Mesenchymal stem cell (in vitro differentiated cells and primary cell): ENCODE results near the gene ULBP3.

Experiments used
- DNase-seq: peaks from one replicate; pipeline ENCODE4 v3.0.0-alpha.2; 2013
- H2AFZ ChIP-seq: one replicate; pipeline ENCODE4 v1.6.1; 2013; ENCODE audit warnings: low read depth, mild to moderate bottlenecking, control low read depth, inconsistent platforms, low read length, moderate library complexity
- H2AK5ac ChIP-seq: 2 replicates; pipeline ENCODE4 v1.6.1; 2013; ENCODE audit warnings: low read length, moderate library complexity, mild to moderate bottlenecking, inconsistent platforms; ENCODE audit not compliant: severe bottlenecking
- H2BK120ac ChIP-seq: one replicate; pipeline ENCODE4 v1.6.1; 2013; ENCODE audit warnings: low read depth, mild to moderate bottlenecking, inconsistent platforms, low read length, moderate library complexity
- H2BK12ac ChIP-seq, 2 experiments: one replicate each; pipeline ENCODE4 v1.6.1; 2013; ENCODE audit warnings: inconsistent platforms in 2 of 2, low read length in 2 of 2, mild to moderate bottlenecking in 2 of 2, moderate library complexity in 2 of 2, control low read depth in 1 of 2
- H2BK15ac ChIP-seq: one replicate; pipeline ENCODE4 v1.6.1; 2013; ENCODE audit warnings: mild to moderate bottlenecking, low read depth, inconsistent platforms; ENCODE audit not compliant: poor library complexity, severe bottlenecking
- H2BK5ac ChIP-seq: 2 replicates; pipeline ENCODE4 v1.6.1; 2013; ENCODE audit warnings: low read depth, mild to moderate bottlenecking, low read length, control low read depth, inconsistent platforms; ENCODE audit not compliant: poor library complexity, severe bottlenecking
- H3K14ac ChIP-seq, 2 experiments: one replicate each; pipeline ENCODE4 v1.6.1; 2013; ENCODE audit warnings: inconsistent platforms in 2 of 2, low read length in 2 of 2, control low read depth in 1 of 2, mild to moderate bottlenecking in 1 of 2, moderate library complexity in 1 of 2
- H3K18ac ChIP-seq, 2 experiments: one replicate each; pipeline ENCODE4 v1.6.1; 2013; ENCODE audit warnings: inconsistent platforms in 2 of 2, low read length in 2 of 2, control low read depth in 1 of 2, low read depth in 1 of 2, mild to moderate bottlenecking in 1 of 2
- H3K23ac ChIP-seq, 2 experiments: one replicate each; pipeline ENCODE4 v1.6.1; 2013; ENCODE audit warnings: inconsistent platforms in 2 of 2, low read length in 2 of 2, mild to moderate bottlenecking in 2 of 2, moderate library complexity in 2 of 2, control low read depth in 1 of 2
- H3K27ac ChIP-seq: 2 replicates; pipeline ENCODE4 v1.5.1; 2013; ENCODE audit warnings: mild to moderate bottlenecking, moderate library complexity, low read length, control low read depth, inconsistent platforms; ENCODE audit not compliant: poor library complexity, severe bottlenecking
- H3K27me3 ChIP-seq, 2 experiments: 2 replicates each; pipeline versions ENCODE4 v1.6.1 to v1.7.0; 2013; ENCODE audit warnings: low read length in 2 of 2, mild to moderate bottlenecking in 2 of 2, moderate library complexity in 2 of 2, control low read depth in 1 of 2, inconsistent platforms in 1 of 2; ENCODE audit not compliant: control insufficient read depth in 1 of 2, insufficient read depth in 1 of 2
- H3K36me3 ChIP-seq, 2 experiments: 2 replicates each; pipeline versions ENCODE4 v1.6.1 to v1.7.0; 2013; ENCODE audit warnings: low read length in 2 of 2, control low read depth in 1 of 2, inconsistent platforms in 1 of 2, low read depth in 1 of 2, mild to moderate bottlenecking in 1 of 2; ENCODE audit not compliant: insufficient read depth in 2 of 2, control insufficient read depth in 1 of 2
- H3K4ac ChIP-seq, 2 experiments: one replicate each; pipeline ENCODE4 v1.6.1; 2013; ENCODE audit warnings: inconsistent platforms in 2 of 2, low read length in 2 of 2, mild to moderate bottlenecking in 2 of 2, moderate library complexity in 2 of 2, control low read depth in 1 of 2, low read depth in 1 of 2
- H3K4me1 ChIP-seq: 2 replicates; pipeline ENCODE4 v1.6.1; 2013; ENCODE audit warnings: low read depth, low read length, control low read depth; ENCODE audit not compliant: control insufficient read depth, insufficient read depth
- H3K4me2 ChIP-seq: 2 replicates; pipeline ENCODE4 v1.6.1; 2013; ENCODE audit warnings: low read length, mild to moderate bottlenecking, inconsistent platforms; ENCODE audit not compliant: poor library complexity, severe bottlenecking
- H3K4me3 ChIP-seq, 2 experiments: 2 replicates each; pipeline versions ENCODE4 v1.5.1 to v1.7.0; 2013; ENCODE audit warnings: low read length in 2 of 2, mild to moderate bottlenecking in 2 of 2, control low read depth in 1 of 2, low read depth in 1 of 2; ENCODE audit not compliant: insufficient read depth in 1 of 2
- H3K79me1 ChIP-seq: replicated peaks from 2 replicates; pipeline ENCODE4 v1.6.1; 2013; ENCODE audit warnings: mild to moderate bottlenecking, control low read depth, low read length, inconsistent platforms; ENCODE audit not compliant: poor library complexity, severe bottlenecking
- H3K9ac ChIP-seq: 2 replicates; pipeline ENCODE4 v1.7.0; 2013; ENCODE audit warnings: mild to moderate bottlenecking, low read length, moderate library complexity
- H3K9me3 ChIP-seq: 2 replicates; pipeline ENCODE4 v1.7.0; 2013; ENCODE audit warnings: mild to moderate bottlenecking, low read length; ENCODE audit not compliant: control insufficient read depth
- H4K8ac ChIP-seq: one replicate; pipeline ENCODE4 v1.6.1; 2013; ENCODE audit warnings: inconsistent platforms, mild to moderate bottlenecking, low read length, moderate library complexity
- H4K91ac ChIP-seq: one replicate; pipeline ENCODE4 v1.6.1; 2013; ENCODE audit warnings: mild to moderate bottlenecking, low read length, inconsistent platforms
- WGBS: methylation state at CpG from one replicate; pipeline ENCODE4 v1.1.7; 2013; ENCODE audit warnings: mixed read lengths; 5-methylcytosine and 5-hydroxymethylcytosine counted together

ULBP3 gene

DNA sequence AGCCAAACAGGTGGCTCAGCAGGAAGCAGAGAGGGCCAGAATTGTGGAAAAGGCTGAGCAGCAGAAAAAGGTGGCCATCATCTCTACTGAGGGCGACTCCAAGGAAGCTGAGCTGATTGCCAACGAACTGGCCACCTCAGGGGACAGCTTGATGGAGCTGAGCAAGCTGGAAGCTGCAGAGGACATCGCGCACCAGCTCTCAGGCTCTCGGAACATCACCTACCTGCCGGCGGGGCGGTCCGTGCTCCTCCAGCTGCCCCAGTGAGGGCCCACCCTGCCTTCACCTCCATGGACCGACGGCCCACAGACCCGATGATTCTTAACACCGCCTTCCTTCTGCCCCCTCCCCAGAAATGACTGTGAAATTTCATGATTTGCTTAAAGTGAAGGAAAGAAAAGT is 25.8 kb downstream of the ULBP3 start:
- peaks cover 3% of the 10 kb centered on the region for H3K4me1 ChIP-seq
- no peak overlapping the region for H3K9ac ChIP-seq
- no peak overlapping the region for H3K4me2 ChIP-seq
- no peak overlapping the region for H2BK5ac ChIP-seq
- no peak overlapping the region for H2BK12ac ChIP-seq
- no peak overlapping the region for H3K14ac ChIP-seq
- no peak overlapping the region for H2BK15ac ChIP-seq
- no peak overlapping the region for H3K27ac ChIP-seq
- H3K4me3 ChIP-seq, result no peak overlapping the region
- H2AK5ac ChIP-seq, result no peak overlapping the region
- H2BK120ac ChIP-seq, result no peak overlapping the region
- no peak overlapping the region for H2AFZ ChIP-seq
- H3K4ac ChIP-seq, result no peak overlapping the region
- no peak overlapping the region for H4K8ac ChIP-seq
- H3K79me1 ChIP-seq, result no peaks in the 10 kb centered on the region
- no peaks in the 10 kb centered on the region for H3K9me3 ChIP-seq
- no peaks in the 10 kb centered on the region for H3K36me3 ChIP-seq
- 83% methylated on average over 10 of the region's 13 CpGs for WGBS
- no peak overlapping the region for H3K23ac ChIP-seq
- DNase-seq, result no peak
- peaks cover 69 to 82% of the 10 kb centered on the region in 2 experiments for H3K27me3 ChIP-seq
- no peak overlapping the region for H3K18ac ChIP-seq
- H4K91ac ChIP-seq, result no peak overlapping the region

DNA sequence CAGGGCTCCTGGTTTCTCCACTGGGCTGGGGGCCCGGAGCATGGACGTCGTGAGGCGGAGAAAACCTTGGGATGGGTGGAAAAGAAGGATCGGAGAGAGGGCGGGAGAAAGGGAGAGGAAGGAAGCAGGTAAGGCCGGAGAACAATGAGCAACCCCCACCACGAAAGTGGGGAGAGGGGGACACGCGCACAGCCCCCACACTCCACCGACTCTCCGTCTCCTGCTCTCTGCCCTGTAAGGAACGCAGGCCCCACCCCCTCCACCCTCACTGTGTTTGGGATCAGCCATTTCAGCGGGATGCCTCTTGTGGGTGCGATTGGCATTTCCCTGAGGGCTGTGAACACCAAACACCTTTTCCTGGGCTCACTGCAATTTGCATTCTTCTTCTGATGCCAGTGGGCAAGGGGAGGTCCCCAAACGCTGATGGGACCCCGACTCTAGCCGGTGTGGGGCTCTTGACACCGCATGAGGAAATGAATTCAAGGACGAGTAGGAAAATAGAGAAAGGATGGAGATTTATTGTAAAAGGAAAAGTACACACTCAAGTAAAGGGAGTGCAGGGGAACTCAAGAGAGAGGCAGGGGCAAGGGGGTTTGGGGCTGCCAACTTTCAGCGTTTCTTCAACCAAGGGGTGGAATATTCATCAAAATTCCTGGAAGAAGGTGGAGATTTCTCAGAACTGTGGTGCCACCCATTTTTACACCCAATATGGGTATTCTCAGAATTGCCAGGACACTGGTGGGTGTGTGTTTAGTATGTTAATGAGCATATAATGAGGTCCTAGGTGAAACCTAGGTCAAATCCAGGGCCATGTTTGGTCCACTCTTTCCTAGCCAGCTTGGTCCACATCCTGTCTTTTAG is 30.5 kb downstream of the ULBP3 start:
- no peak overlapping the region for H3K23ac ChIP-seq
- H2AK5ac ChIP-seq, result no peak overlapping the region
- no peak overlapping the region for H2BK12ac ChIP-seq
- H3K4me3 ChIP-seq, result no peak overlapping the region
- no peaks in the 10 kb centered on the region for H3K36me3 ChIP-seq
- H2BK15ac ChIP-seq, result no peak overlapping the region
- H3K27me3 ChIP-seq, result peaks cover 82 to 86% of the 10 kb centered on the region in 2 experiments
- H2BK5ac ChIP-seq, result no peak overlapping the region
- no peak overlapping the region for H2BK120ac ChIP-seq
- H3K27ac ChIP-seq, result no peak overlapping the region
- no peak overlapping the region for H3K18ac ChIP-seq
- H2AFZ ChIP-seq, result no peak overlapping the region
- peaks cover 10% of the 10 kb centered on the region for H3K4me1 ChIP-seq
- 11% methylated on average over 16 of the region's 21 CpGs for WGBS
- H4K91ac ChIP-seq, result no peak overlapping the region
- H3K4me2 ChIP-seq, result no peak overlapping the region
- no peaks in the 10 kb centered on the region for H3K9me3 ChIP-seq
- DNase-seq, result no peak
- no peak overlapping the region for H3K14ac ChIP-seq
- no peak overlapping the region for H3K4ac ChIP-seq
- H3K9ac ChIP-seq, result no peak overlapping the region
- H3K79me1 ChIP-seq, result no peaks in the 10 kb centered on the region
- H4K8ac ChIP-seq, result no peak overlapping the region

DNA sequence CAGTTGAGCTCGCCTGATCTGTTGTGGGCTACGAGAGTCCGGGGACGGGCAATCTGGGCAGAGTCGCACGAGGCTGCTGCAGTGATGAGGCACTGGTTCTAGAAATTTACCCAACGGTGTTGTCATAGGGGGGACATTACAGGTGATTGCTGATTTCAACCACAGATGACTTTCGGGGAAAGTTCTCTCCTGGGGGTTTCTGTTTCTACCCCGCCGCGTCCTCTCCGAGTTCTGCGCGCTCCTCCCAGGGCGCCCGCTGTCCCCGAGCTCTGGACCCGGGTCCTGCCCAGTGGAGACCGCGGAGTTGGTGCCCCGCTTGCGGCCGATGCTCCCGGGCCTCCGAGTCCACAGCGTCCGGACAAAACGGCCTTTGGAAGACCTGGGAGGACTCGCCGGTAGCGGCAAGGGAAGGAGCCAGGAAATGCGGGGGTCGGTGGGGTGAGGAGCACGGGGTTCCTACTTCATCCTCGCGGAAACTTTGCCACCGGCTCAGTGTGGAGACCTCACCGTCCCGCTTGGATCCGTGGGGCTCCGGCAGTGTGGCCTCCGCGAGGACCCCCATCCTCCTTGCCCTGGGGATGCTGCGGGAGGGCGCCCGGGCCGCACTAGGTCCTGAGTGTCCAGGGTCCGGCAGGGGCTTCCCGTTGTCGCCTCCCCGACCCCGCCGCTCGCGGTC is 31.3 kb downstream of the ULBP3 start:
- H2BK120ac ChIP-seq, result no peak overlapping the region
- H2BK15ac ChIP-seq, result no peak overlapping the region
- no peak overlapping the region for H3K14ac ChIP-seq
- H3K18ac ChIP-seq, result no peak overlapping the region
- no peak overlapping the region for H2AFZ ChIP-seq
- H3K4me3 ChIP-seq, result peak overlapping the region in 1 of 2 experiments; percentile 37
- peak overlapping the region; percentile 47 for H3K4me2 ChIP-seq
- H2AK5ac ChIP-seq, result no peak overlapping the region
- WGBS, result 8% methylated on average over 54 of the region's 55 CpGs
- peaks cover 10% of the 10 kb centered on the region for H3K4me1 ChIP-seq
- no peak overlapping the region for H3K27ac ChIP-seq
- no peak overlapping the region for H2BK5ac ChIP-seq
- no peaks in the 10 kb centered on the region for H3K79me1 ChIP-seq
- H3K23ac ChIP-seq, result peak overlapping the region in 1 of 2 experiments; percentile 42
- no peak overlapping the region for H4K8ac ChIP-seq
- H3K36me3 ChIP-seq, result no peaks in the 10 kb centered on the region
- no peak overlapping the region for H2BK12ac ChIP-seq
- H3K27me3 ChIP-seq, result peaks cover 84 to 86% of the 10 kb centered on the region in 2 experiments
- no peak overlapping the region for H4K91ac ChIP-seq
- H3K9ac ChIP-seq, result no peak overlapping the region
- DNase-seq, result no peak
- no peaks in the 10 kb centered on the region for H3K9me3 ChIP-seq
- no peak overlapping the region for H3K4ac ChIP-seq

DNA sequence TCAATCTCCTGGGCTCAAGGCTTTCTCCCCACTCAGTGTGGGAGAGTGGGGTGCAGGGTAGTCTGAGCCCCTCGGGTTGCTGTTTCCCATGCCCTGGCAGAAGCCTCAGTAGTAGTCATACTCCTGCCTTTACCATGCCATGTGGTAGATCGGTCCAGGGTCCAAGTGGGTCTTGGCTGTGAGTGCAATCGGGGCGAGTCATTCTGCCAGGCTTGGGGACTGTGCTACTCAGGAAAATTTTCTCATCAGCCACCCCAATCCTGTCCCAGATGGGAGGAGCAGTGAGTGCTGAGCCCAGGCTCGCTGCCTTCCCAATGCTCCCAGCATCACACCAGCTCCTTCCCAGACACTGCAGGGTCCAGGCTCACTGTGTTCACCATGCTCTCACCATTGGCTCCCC is 32.8 kb downstream of the ULBP3 start:
- H4K8ac ChIP-seq, result no peak overlapping the region
- H3K9ac ChIP-seq, result no peak overlapping the region
- 81% methylated on average over 5 of the region's 5 CpGs for WGBS
- H3K18ac ChIP-seq, result no peak overlapping the region
- peaks cover 81 to 82% of the 10 kb centered on the region in 2 experiments for H3K27me3 ChIP-seq
- DNase-seq, result no peak
- no peak overlapping the region for H2BK5ac ChIP-seq
- no peak overlapping the region for H4K91ac ChIP-seq
- H3K79me1 ChIP-seq, result no peaks in the 10 kb centered on the region
- no peak overlapping the region for H2AK5ac ChIP-seq
- no peak overlapping the region for H2BK120ac ChIP-seq
- no peak overlapping the region for H2BK12ac ChIP-seq
- no peaks in the 10 kb centered on the region for H3K36me3 ChIP-seq
- H3K4ac ChIP-seq, result no peak overlapping the region
- no peaks in the 10 kb centered on the region for H3K9me3 ChIP-seq
- H2AFZ ChIP-seq, result no peak overlapping the region
- H3K4me2 ChIP-seq, result no peak overlapping the region
- no peak overlapping the region for H3K4me3 ChIP-seq
- H3K27ac ChIP-seq, result no peak overlapping the region
- H3K23ac ChIP-seq, result no peak overlapping the region
- peaks cover 10% of the 10 kb centered on the region for H3K4me1 ChIP-seq
- no peak overlapping the region for H2BK15ac ChIP-seq
- H3K14ac ChIP-seq, result no peak overlapping the region
